HG03565 (cell line): ENCODE data around the gene CENPM.
A peak's percentile ranks its signal among the peaks of the same experiment; 100 is the strongest.
"Not testable (repeated sequence)": the region's sequence is repeated elsewhere in the genome, so short reads cannot be mapped to it uniquely, and the experiment has no call there.

Source experiments
- ATAC-seq: cut with Tn5 transposase; IDR thresholded peaks from one replicate; pipeline ENCODE4 v1.9.1; 2021; ENCODE audit warnings: mild to moderate bottlenecking, moderate library complexity; ENCODE audit not compliant: unreplicated experiment

The CENPM gene

GRCh38 chr22:41966607-41967240 is 19.8 kb upstream of the CENPM start:
- no peak for ATAC-seq

- no peak for ATAC-seq
These were observed 19.3 kb upstream of the CENPM start for GRCh38 chr22:41966225-41966606.

DNA sequence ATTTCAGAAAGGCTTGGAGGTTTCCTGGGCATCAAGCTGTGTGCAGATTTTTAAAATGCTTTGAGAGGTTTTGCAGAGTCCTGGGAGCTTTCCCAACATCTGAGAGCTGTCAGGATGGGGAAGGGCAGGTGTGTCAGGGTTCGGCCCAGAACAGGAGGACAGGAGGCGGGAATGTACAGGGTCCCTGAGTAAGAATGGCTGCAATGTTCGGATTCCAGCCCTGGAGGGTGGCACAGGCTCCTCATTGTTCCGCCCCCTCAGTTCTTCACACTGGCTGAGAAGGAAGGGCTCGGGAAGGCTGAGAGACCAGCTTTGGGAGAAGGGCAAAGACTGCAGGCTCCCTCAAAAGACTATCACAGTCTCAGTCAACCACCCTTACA is 17.1 kb upstream of the CENPM start:
- no peak for ATAC-seq

DNA sequence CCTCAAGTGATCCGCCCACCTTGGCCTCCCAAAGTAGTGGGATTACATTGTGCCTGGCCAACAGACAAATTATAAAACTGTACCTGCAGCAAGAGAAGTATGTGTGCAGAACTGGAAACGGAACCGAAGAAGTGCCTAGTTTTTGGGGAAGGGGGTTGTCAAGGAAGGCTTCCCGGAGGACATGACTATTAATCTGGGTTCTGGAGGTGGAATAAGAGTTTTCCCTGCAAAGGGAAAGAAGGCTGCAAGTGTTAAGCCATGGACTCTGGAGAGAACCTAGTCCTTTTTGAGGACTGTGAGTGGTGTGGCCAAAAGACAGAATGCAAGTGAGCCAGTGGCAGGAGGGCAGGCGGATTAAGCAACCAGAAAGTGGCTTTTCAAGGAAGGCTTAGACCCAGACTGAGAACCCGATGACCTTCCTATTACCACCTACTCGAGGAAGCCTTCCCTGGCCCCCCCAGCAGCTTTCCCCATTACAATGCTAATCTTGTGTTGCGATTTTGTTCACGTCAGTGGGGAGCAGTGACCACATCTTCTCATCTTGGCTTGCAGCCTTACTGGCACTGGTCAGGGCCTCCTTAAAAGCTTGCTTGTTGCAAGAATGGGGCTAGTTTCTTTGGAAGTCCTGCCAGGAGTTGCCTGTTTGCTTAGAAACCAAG is 16.6 kb upstream of the CENPM start:
- no peak for ATAC-seq

DNA sequence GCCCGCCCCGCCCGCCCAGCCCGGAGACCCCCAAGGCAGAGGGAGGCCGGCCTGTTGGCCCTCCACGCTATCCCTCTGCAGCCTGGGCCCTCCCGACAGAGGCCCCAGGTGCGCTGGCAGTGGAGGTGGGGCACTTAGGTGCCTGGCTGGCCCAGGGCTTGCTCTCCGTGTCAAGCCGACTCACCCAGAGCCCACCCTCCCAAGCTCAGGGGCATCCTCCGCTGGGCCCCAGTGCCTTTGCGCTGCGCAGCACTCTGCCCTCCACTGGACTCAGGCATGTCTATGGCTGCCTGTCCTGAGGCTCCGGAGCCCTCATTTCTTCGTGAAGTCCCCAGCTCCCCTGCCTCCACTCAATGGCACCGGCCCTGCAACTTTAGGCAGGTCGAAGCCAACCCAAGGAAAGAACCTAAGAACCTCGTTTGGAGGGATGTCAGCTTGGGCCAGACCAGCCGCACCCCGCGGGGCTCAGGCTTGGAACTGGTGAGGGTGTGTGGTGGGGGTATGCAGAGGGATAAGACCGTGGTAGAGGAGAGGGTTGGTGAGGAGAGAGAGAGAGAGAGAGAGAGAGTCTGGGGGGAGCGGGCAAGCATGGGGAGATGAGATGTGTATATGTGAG is 11.1 kb upstream of the CENPM start:
- no peak for ATAC-seq

DNA sequence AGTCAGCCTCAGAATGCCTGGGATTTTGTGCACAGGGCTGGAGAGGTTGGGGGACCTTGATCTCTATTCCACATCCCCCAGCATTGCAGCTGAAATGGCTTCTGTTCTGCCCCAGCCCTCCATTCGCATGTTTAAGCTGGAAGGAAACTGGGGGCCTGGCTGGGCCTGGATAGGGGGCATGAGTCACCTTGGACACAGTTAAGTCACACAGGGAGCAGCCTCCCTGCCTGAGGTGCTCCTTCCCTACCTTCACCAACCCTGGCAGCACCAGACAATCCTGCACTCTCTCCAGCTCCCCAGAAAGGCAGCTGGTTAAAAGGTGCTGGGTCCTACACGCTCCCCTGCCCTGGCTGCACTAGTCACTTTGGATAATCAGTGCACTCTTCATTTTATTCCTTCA is 5.8 kb upstream of the CENPM start:
- no peak for ATAC-seq

DNA sequence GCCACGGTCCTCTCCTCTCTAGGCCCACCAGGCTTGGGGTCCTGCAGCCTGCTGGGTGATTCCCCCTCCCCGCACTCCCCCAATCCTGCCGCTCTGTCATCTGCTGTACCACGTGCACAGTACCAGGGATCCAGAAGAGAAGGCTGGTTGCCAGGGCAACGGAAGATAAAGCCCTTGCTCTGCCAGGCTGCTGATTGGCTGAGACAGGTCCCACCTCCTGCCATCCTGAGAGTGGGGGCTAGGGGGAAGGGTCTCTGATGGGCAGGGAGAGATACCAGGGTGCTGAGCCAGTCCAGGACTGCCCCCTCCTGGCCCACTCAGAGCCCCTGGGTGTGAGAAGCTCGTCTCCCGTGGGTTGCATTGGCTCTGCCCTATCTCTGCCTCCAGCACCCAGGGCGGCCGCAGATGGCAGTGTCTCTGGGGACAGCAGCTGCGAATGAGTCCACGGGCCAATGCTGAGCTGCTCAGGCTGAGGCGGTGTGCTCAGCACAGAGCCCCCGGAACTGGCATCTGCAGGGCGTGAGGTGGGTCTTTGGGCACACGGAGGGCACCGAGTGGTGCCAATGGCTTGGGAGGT is 5.0 kb upstream of the CENPM start, which contains the start of gene SMIM45:
Gene SMIM45, plus strand, starts transcription at position 253 of the 577 bp plus-strand sequence.
- no peak for ATAC-seq

DNA sequence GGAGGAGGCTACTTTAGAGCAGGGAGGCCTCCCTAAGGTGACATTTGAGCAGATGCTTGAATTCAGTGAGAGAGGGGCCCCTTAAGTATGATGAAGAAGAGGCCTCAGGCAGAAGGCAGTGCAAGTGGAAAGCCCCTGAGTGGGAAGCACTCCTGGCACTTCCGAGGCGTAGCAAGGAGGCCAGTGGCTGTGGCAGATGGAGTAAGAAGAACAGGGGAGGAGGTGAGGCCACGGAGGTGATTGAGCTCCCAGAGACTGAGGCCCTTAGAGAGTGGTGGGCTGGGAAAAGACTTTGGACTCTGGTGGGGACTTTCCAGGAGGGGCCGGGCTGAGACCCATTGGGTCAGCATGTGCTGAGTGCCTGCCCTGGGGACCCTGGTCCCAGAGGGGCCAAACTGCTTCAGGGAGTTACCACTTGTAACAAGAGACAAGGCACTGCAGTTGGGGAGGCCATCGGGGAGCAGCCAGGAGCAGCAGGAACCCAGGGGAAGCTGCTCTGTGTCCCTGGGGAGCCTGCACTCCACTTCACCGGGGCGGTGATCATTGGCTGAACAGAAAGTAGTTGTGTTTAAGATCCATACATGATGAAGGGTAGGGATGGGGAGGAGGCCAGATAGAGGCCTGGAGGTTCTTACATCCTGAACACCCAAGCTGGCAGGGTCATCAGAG is 2.5 kb upstream of the CENPM start:
- ATAC-seq: no peak

DNA sequence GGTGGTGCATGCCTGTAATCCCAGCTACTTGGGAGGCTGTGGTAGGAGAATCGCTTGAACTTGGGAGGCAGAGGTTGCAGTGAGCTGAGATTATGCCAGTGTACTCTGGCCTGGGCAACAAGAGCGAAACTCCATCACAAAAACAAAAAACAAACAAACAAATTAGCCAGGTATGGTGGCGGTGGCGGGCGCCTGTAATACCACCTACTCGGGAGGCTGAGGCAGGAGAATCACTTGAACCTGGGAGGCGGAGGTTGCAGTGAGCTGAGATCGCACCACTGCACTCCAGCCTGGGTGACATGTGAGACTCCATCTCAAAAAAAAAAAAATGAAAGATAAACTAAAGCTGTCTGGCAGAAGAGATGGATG is 2.0 kb upstream of the CENPM start:
- not testable (repeated sequence) for ATAC-seq

DNA sequence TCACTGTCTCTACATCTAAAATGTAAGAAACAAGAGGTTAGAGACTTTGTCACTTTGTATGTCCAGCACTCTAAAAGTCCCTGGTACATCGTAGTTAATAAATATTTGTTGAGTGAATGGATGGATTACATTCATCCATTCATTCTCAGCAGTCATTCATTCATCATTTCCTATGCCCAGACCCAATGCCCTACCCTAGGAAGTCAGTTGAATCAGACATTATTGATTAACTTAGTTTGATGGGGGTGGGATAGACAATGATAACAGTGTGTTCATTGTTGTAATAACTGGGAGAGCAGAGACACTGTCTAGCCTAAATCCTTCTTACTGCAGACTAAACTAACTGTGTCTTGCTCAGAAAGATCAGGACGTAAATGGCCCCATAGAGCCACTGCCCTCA is 1.2 kb upstream of the CENPM start:
- no peak for ATAC-seq

- ATAC-seq: no peak
These were observed 600 bp upstream of the CENPM start for GRCh38 chr22:41947424-41948080.

DNA sequence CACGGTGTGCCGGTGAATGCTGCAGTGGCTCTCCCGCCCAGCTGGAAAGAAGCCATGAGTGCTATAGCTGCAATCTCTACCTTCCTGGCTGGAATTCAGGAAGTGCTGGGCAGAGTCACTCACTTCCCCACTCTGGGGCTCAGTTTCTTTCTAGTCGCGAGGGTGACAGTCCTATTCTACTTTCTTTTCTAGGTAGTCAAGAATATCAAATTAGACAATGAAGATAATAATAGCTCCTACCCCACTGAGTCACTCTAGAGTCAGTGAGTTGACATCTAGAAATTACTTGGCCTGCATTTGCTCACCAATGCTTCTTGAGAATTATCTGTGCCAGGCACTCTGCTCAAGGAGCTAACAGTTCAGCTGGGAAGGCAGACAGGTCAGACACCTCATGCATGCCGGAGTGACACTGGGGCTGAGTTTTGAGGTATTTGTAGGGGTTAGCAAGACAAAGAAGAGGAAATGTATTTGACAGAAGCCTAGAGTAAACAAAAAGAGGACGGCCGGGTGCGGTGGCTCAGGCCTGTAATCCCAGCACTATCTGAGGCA is 3.2 kb downstream of the CENPM start:
- ATAC-seq: no peak

DNA sequence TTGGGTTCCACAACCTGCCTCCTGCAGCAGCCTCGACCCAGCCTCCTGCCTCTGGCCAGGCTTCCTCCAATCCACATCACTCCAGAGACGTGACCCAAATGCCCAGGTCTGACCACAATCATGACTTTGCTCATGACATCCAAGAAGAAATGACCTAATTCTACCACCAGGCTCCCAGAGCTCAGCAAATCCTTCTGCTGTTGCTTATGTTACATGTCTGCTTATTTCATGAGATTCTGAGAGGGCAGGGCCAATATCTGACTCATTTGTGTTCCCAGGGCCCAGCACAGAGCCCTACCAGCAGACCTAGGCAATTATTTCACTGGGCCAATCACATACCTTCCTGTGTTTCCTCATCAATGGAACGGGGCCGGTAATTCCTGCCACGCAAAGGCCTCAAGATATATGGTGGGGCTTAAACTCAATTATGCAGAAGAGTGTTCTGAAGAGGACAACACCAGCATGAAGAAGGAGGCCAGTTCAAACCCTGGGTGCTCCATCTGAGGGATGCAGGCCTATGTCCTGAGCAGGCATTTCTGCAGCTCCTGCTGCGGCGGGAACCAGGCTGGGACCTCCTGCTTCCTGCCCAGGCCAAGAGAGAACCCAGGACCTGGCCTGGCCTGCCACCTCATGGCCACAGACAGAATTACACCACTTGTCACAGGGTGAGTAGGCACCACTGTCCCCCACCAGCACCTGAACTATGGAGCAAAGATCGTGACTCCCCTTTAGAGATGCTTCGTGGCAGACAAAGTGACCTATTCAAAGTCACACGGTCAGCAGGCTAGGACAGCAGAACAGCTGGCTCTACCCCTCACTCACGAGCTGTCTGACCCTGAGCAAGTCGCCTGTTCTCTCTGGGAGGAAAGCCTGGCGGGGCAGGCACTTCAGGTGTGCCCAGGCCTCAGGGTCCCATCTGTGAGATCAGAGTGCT is 5.9 kb downstream of the CENPM start:
- ATAC-seq: no peak

- peak; percentile 34 for ATAC-seq
These were observed 6.7 kb downstream of the CENPM start for GRCh38 chr22:41939981-41940831.

GRCh38 chr22:41936894-41937169 is 10.1 kb downstream of the CENPM start:
- no peak for ATAC-seq

GRCh38 chr22:41935509-41935908 is 11.4 kb downstream of the CENPM start:
- ATAC-seq: no peak

DNA sequence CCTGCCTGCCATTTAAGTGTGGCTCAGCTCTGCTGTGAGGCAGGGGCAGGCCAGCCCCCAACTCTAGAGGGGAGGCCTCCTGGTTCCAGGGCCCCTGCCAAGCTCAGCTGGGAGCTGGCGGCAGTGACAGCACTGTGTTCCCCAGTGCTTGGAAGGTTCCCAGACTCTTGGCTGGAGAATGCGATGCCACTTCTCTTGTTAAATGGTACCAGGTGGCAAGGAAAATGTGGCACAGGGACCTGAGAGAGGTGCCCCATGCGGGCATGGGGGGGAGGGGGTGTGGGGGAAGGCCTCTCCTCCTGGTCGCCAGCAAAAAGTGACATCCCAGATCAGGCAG is 12.0 kb downstream of the CENPM start:
- no peak for ATAC-seq

GRCh38 chr22:41934284-41935014 is 12.5 kb downstream of the CENPM start:
- ATAC-seq: no peak
